GM19324 (cell line): ENCODE results near the gene THAP12.

Experiments
- ATAC-seq: cut with Tn5 transposase; IDR thresholded peaks from one replicate; pipeline ENCODE4 v1.9.1; 2021; ENCODE audit warnings: mild to moderate bottlenecking, moderate library complexity; ENCODE audit not compliant: unreplicated experiment, low FRiP score

Gene THAP12

DNA sequence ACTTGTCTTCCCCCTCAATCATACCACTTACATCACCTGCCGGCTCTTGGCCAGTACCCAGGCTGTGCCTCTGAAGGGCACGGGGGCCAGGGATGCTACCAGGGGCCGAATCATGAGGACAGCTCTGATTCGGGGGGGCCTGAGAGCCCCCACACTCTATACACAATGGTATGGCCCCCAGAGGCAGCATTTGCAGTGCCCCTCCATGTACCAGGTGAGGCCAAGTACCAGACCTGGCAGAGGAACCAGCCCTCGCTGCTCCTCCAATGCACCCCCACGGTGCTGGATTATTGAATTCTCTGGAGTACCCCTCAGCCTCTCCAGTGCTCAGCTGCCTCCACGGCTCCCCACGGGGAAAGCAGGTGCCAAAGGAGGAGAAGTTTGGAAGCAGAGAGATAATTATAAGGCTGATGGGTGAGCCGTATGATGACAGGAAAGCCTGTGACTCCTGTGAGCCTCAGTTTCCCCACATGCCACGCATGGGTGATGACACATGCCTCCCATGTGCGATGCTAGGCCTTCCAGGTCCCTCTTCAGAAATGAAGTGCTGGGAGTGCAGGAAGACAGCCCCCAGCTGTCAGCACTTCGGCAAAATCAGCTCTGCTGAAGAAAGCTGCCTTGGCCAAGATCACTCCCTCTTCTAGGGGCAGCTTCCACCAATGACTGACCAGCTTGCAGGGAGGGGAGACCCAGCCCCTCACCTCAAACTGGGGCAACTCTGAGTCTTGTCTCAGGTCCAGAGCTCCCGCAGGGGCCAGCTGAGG is 69.9 kb downstream of the THAP12 start:
- no peak for ATAC-seq

DNA sequence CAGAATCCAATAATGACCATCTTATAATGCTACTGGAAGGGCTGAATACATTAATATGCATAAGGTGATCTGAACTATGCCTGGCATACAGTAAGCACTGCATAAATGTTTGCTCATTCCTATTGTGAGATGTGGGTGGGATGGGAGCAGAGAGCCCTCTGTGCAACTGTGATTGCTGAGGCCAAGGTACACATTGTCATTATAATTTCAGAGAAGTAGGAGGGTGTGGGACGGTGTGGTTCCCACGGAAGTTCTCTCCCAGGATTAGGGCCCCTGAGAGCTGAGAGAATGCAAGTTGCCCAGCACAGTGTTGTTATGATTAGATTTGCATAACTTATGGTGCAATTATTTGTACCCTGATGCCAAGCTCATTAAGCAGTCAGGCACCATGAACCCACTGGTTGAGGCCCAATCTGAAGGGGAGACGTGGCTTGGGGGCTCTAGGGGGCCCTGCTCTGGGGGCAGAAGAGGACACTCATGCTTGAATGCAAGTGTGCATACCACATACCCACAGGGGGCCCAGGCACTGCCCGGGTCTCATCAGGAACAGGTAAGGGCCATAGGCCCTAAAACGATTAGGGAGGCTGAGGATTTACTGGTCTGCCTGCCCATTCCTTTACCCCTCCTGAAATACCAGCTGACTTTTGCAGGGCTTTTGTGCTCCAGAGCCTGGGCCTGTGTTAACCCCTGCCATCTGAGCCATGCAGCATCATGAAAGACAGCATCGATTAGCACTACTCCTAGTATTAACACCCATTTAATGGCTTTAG is 72.8 kb downstream of the THAP12 start:
- no peak for ATAC-seq

DNA sequence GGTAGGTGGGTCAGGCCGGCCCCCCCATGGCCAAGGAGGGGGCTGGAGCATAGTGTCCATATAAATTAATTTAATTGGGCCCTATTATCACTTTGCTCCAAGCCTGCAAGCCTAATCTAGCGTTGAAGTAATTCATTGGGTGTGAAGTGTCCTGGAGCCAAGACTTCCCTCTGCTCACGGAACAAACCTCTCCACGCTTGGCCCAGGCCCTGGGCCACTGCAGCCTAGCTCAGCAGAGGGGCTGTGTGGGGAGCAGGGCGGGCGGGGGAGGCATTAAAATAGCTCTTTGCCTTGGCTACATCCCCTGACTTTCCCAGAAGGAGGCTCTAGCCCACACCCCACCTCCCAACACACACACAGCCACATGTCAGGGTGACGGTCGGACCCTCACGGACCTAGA is 73.5 kb downstream of the THAP12 start:
- ATAC-seq: no peak

DNA sequence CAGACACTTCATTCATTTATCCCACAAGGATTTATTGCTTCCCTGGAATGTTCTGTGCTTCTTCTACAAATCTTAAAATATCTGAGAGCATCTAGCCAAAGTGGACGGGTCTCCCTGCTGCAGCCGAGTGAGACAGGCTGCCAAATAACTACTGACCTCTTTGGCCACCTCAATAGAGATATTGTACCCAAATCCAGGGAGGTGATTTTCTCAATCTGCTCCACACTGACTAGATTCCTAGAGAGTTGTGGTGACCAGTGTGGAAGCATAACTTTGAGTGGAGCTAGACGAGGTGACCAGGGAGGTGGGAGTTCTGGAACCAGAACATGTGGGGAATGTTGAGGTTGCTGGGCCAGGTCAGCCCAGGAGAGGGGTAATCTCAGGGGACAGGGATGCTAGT is 77.5 kb downstream of the THAP12 start:
- no peak for ATAC-seq

DNA sequence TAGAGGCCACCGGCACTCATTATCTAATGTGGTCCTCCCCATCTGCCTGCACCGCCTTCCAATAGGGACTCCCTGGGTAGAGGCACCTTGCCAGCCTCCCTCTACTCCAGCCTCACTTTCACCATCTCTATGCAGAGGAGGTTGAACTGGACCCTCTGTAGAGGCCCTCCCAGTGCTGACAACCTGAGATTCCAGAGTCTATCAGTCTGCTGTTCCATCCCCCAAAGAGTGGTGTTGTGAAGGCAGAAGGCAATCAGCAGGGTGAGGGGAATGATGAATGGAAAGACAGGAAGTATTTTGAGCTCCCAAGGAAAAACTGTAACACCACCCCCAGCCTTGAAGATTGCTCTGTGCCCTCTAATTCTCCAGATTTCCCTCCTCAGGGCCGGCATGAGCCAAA is 77.9 kb downstream of the THAP12 start:
- ATAC-seq: no peak
